ENCODE results near the gene SHISA7.

DNA sequence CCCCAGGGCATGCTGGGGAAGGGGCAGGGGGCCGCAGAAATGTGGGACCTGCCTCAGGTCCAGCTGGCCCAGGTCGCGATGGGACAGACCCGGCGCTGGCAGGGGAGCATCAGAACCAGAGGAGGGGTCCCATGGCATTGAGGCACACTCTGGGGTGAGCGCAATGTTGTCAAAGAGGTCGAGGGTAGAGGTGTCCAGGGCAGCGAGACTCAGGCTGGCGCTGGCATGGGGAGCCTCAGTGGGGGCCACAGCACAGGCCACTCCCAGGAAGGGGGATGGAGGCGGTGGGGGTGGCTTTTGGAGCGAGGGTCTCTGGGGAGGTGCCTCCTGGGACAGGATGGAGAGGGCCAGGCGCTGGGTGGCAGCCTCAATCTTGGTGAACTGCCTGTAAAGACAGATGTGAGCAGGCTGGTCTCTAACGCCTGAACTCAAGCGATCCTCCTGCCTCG, 20.5 kb upstream of the SHISA7 start:
- TF ChIP-seq, protein P1, sequence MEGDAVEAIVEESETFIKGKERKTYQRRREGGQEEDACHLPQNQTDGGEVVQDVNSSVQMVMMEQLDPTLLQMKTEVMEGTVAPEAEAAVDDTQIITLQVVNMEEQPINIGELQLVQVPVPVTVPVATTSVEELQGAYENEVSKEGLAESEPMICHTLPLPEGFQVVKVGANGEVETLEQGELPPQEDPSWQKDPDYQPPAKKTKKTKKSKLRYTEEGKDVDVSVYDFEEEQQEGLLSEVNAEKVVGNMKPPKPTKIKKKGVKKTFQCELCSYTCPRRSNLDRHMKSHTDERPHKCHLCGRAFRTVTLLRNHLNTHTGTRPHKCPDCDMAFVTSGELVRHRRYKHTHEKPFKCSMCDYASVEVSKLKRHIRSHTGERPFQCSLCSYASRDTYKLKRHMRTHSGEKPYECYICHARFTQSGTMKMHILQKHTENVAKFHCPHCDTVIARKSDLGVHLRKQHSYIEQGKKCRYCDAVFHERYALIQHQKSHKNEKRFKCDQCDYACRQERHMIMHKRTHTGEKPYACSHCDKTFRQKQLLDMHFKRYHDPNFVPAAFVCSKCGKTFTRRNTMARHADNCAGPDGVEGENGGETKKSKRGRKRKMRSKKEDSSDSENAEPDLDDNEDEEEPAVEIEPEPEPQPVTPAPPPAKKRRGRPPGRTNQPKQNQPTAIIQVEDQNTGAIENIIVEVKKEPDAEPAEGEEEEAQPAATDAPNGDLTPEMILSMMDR (IDR thresholded peaks at IDR 0.05): no peak
- no peak for TF ChIP-seq RXRA (IDR thresholded peaks at IDR 0.05; ENCODE audit: borderline replicate concordance, low read depth)
- no peak for TF ChIP-seq POLR2AphosphoS5 (IDR thresholded peaks at IDR 0.05; ENCODE audit: low read depth, low read length)
- no peak for TF ChIP-seq EZH2phosphoT487 (IDR thresholded peaks at IDR 0.05; ENCODE audit: borderline replicate concordance, low read depth)
- TF ChIP-seq CHD2 (IDR thresholded peaks at IDR 0.05; ENCODE audit: low read length, partially characterized antibody): no peak
- no peak for TF ChIP-seq RCOR1 (IDR thresholded peaks at IDR 0.05; ENCODE audit: low read length)
- TF ChIP-seq, protein P2, sequence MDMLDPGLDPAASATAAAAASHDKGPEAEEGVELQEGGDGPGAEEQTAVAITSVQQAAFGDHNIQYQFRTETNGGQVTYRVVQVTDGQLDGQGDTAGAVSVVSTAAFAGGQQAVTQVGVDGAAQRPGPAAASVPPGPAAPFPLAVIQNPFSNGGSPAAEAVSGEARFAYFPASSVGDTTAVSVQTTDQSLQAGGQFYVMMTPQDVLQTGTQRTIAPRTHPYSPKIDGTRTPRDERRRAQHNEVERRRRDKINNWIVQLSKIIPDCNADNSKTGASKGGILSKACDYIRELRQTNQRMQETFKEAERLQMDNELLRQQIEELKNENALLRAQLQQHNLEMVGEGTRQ (IDR thresholded peaks at IDR 0.05; ENCODE audit: borderline replicate concordance, low read depth, low read length): no peak
- TF ChIP-seq MXI1 (IDR thresholded peaks at IDR 0.05; ENCODE audit: low read depth, low read length): no peak
- no peak for TF ChIP-seq SMC3 (IDR thresholded peaks at IDR 0.05; ENCODE audit: low read depth, low read length)
- TF ChIP-seq TCF12 (IDR thresholded peaks at IDR 0.05): no peak
- TF ChIP-seq GABPA (IDR thresholded peaks at IDR 0.05; ENCODE audit: low read depth): no peak
- TF ChIP-seq, protein P3, sequence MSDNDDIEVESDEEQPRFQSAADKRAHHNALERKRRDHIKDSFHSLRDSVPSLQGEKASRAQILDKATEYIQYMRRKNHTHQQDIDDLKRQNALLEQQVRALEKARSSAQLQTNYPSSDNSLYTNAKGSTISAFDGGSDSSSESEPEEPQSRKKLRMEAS (IDR thresholded peaks at IDR 0.05; ENCODE audit: low read depth): no peak
- no peak for TF ChIP-seq NRF1 (IDR thresholded peaks at IDR 0.05; ENCODE audit: low read depth, low read length)
